Type B pancreatic cell (in vitro differentiated cells): ENCODE results near the gene DAPK1. TPM values are rescaled to one million over a fixed set of nuclear protein-coding genes. Genes with fewer than 3 reads are reported as not detected.

Experiments
- DNase-seq: peaks from one replicate; pipeline ENCODE4 v3.0.0; 2021; ENCODE audit warnings: mixed read lengths; ENCODE audit not compliant: unreplicated experiment; ENCODE audit errors: extremely low spot score
- H3K27ac Mint-ChIP-seq: 2 replicates; pipeline ENCODE4 v1.8.0; 2021; ENCODE audit warnings: mild to moderate bottlenecking, mixed read lengths
- H3K27me3 Mint-ChIP-seq: 2 replicates; pipeline ENCODE4 v1.8.0; 2021; ENCODE audit warnings: mixed read lengths
- H3K36me3 Mint-ChIP-seq: 2 replicates; pipeline ENCODE4 v1.8.0; 2021; ENCODE audit warnings: mixed read lengths
- H3K4me1 Mint-ChIP-seq: one replicate; pipeline ENCODE4 v1.8.0; 2021; ENCODE audit warnings: mixed read lengths; ENCODE audit not compliant: unreplicated experiment
- H3K4me3 Mint-ChIP-seq: 2 replicates; pipeline ENCODE4 v1.8.0; 2021; ENCODE audit warnings: mild to moderate bottlenecking, mixed read lengths
- H3K9me3 Mint-ChIP-seq: 2 replicates; pipeline ENCODE4 v1.8.0; 2021; ENCODE audit warnings: mixed read lengths
- total RNA-seq: library from RNA; stranded (reverse); gene quantifications from 2 replicates; pipeline ENCODE4 v1.2.1, GENCODE V29; 2021; ENCODE audit warnings: low replicate concordance
- TF ChIP-seq, protein P1 (sequence below): fragments of 200-600 bp; sonication (generic); conservative IDR thresholded peaks from 2 replicates; pipeline ENCODE4 v1.5.0; 2021; ENCODE audit warnings: antibody characterized with exemption, mild to moderate bottlenecking

The DAPK1 gene
- total RNA-seq, 1 donor from 2014 or later: 160 TPM

DNA sequence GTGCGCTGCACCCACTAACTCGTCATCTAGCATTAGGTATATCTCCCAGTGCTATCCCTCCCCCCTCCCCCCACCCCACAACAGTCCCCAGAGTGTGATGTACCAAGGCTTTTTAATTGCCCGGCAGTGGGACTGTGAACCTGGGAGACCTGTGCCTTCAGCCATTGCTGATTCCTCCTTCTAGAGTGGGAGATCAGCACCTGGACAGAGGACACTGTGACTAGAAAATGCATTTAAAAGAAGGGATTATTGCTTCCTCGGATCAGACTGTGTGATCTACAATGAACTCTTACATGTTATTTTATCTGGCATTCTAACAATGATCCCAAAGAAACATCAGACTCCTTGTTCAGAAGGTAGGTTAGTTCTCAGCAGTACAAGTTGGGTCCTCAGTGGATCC lies 254.2 kb downstream of the DAPK1 start:
- Mint-ChIP-seq H3K4me1 (no peaks in the 10 kb centered on the region), H3K27ac (no peak overlapping the region), H3K9me3 (peaks cover 9% of the 10 kb centered on the region)

DNA sequence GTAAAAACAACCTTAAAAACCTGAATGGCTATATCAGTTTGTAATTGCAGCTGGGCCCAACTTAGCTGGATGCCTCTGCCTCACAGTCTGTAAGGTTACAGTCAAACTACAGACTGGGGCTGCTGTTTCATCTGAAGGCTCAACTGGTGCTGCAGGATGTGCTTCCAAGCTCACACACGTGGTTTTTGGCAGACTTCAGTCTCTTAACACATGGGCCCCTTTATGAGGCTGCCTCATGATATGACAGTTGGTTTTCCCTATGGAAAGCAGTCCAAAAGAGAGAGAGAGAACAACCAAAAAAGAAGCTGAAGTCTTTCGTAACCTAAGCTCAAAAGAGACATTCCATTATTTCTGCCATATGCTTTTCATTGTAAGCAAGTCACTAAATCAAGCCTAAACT lies 255.6 kb downstream of the DAPK1 start:
- Mint-ChIP-seq H3K27me3 (peaks cover 4% of the 10 kb centered on the region), H3K4me3 (no peak overlapping the region), H3K9me3 (peaks cover 9% of the 10 kb centered on the region), H3K27ac (no peak overlapping the region), H3K36me3 (no peaks in the 10 kb centered on the region), H3K4me1 (no peaks in the 10 kb centered on the region)
- TF ChIP-seq, protein P1, sequence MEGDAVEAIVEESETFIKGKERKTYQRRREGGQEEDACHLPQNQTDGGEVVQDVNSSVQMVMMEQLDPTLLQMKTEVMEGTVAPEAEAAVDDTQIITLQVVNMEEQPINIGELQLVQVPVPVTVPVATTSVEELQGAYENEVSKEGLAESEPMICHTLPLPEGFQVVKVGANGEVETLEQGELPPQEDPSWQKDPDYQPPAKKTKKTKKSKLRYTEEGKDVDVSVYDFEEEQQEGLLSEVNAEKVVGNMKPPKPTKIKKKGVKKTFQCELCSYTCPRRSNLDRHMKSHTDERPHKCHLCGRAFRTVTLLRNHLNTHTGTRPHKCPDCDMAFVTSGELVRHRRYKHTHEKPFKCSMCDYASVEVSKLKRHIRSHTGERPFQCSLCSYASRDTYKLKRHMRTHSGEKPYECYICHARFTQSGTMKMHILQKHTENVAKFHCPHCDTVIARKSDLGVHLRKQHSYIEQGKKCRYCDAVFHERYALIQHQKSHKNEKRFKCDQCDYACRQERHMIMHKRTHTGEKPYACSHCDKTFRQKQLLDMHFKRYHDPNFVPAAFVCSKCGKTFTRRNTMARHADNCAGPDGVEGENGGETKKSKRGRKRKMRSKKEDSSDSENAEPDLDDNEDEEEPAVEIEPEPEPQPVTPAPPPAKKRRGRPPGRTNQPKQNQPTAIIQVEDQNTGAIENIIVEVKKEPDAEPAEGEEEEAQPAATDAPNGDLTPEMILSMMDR: no peak
- no peak for DNase-seq

More for the DNA sequence above, 254.2 kb downstream of the DAPK1 start:
- Mint-ChIP-seq H3K36me3 (no peaks in the 10 kb centered on the region), H3K4me3 (no peak overlapping the region), H3K27me3 (peaks cover 4% of the 10 kb centered on the region)
- TF ChIP-seq, protein P1: no peak
- DNase-seq: no peak

Other genes with a start within 250 kb of the DAPK1 start
- 85.7 and 117 TPM in 2 replicates for gene CTSL, start 228.3 kb downstream of the DAPK1 start, total RNA-seq